IMR-90 (cell line): Measurements from ENCODE around the gene JAKMIP2. TPM values are rescaled to one million over a fixed set of nuclear protein-coding genes. Genes with fewer than 3 reads are reported as not detected.

Source experiments
- ATAC-seq: fragments of 200-7000 bp; cut with Tn5 transposase; 2 replicates; pipeline ENCODE4 v1.9.1; 2020; ENCODE audit warnings: low read depth, mild to moderate bottlenecking, moderate library complexity
- BruUV-seq: library from RNA; stranded (reverse); fragments of 400-500 nt; replicated peaks from 2 replicates; lab custom pipeline; 2021; lab: Mats Ljungman, UMichigan
- CTCF ChIA-PET: fragments of 300-600 bp; formaldehyde crosslinking; extraction: SDS; loops from one replicate; lab custom pipeline; 2021; ENCODE audit warnings: antibody characterized with exemption; lab: Yijun Ruan, JAX
- POLR2A ChIA-PET: fragments of 300-600 bp; sonication (Branson Sonifier 250); formaldehyde crosslinking; loops from one replicate; lab custom pipeline; 2022; ENCODE audit warnings: antibody characterized with exemption; ENCODE audit not compliant: unreplicated experiment; lab: Charles Lee
- DNase-seq: peaks from one replicate; pipeline ENCODE4 v3.0.0; 2013
- H2AFZ ChIP-seq: replicated peaks from 2 replicates; pipeline ENCODE3; 2013; ENCODE audit warnings: low read length, mild to moderate bottlenecking; ENCODE audit not compliant: poor library complexity
- H2AK5ac ChIP-seq: 2 replicates; pipeline ENCODE4 v1.6.1; 2013; ENCODE audit warnings: low read depth, low read length, inconsistent platforms
- H2AK9ac ChIP-seq: replicated peaks from 2 replicates; pipeline ENCODE3; 2013; ENCODE audit warnings: mild to moderate bottlenecking, low read depth, low read length, moderate library complexity; ENCODE audit not compliant: poor library complexity
- H2BK120ac ChIP-seq: 2 replicates; pipeline ENCODE4 v1.6.1; 2013; ENCODE audit warnings: low read depth, low read length, inconsistent platforms
- H2BK15ac ChIP-seq: 3 replicates; pipeline ENCODE4 v1.6.1; 2013; ENCODE audit warnings: low read depth, low read length, inconsistent platforms
- H2BK20ac ChIP-seq: 2 replicates; pipeline ENCODE4 v1.6.1; 2013; ENCODE audit warnings: low read depth, mild to moderate bottlenecking, inconsistent platforms, low read length, moderate library complexity
- H2BK5ac ChIP-seq: 2 replicates; pipeline ENCODE4 v1.6.1; 2013; ENCODE audit warnings: mild to moderate bottlenecking, low read depth, low read length, inconsistent platforms; ENCODE audit not compliant: poor library complexity, severe bottlenecking
- H3K14ac ChIP-seq: replicated peaks from 2 replicates; pipeline ENCODE4 v1.6.1; 2013; ENCODE audit warnings: low read depth, low read length, inconsistent platforms
- H3K18ac ChIP-seq: 2 replicates; pipeline ENCODE4 v1.6.1; 2013; ENCODE audit warnings: low read depth, low read length, control low read depth
- H3K23ac ChIP-seq: 2 replicates; pipeline ENCODE4 v1.6.1; 2013; ENCODE audit warnings: low read depth, low read length, inconsistent platforms
- H3K27ac ChIP-seq: 2 replicates; pipeline ENCODE4 v1.5.1; 2013; ENCODE audit warnings: mild to moderate bottlenecking, control low read depth, low read length; ENCODE audit not compliant: insufficient read depth
- H3K27me3 ChIP-seq: 2 replicates; pipeline ENCODE4 v1.6.1; 2013; ENCODE audit warnings: low read length; ENCODE audit not compliant: control insufficient read depth, insufficient read depth
- H3K36me3 ChIP-seq: 2 replicates; pipeline ENCODE4 v1.6.1; 2013; ENCODE audit warnings: low read length, mixed read lengths; ENCODE audit not compliant: control insufficient read depth, insufficient read depth
- H3K4ac ChIP-seq: 2 replicates; pipeline ENCODE4 v1.6.1; 2013; ENCODE audit warnings: low read depth, low read length, inconsistent platforms
- H3K4me1 ChIP-seq: 2 replicates; pipeline ENCODE4 v1.6.1; 2013; ENCODE audit warnings: low read length, mixed read lengths; ENCODE audit not compliant: control insufficient read depth, insufficient read depth
- H3K4me2 ChIP-seq: 2 replicates; pipeline ENCODE4 v1.6.1; 2013; ENCODE audit warnings: low read depth, mild to moderate bottlenecking, control low read depth, low read length, moderate library complexity
- H3K4me3 ChIP-seq: 2 replicates; pipeline ENCODE4 v1.5.1; 2013; ENCODE audit warnings: low read depth, mild to moderate bottlenecking, control low read depth, low read length, moderate library complexity; ENCODE audit not compliant: insufficient read depth
- H3K56ac ChIP-seq: 2 replicates; pipeline ENCODE4 v1.6.1; 2013; ENCODE audit warnings: low read length, inconsistent platforms; ENCODE audit not compliant: insufficient read depth; ENCODE audit errors: extremely low read depth
- H3K79me1 ChIP-seq, 2 experiments: 2 replicates each; pipeline ENCODE4 v1.6.1; 2013; ENCODE audit warnings: low read length in 2 of 2, inconsistent platforms in 1 of 2, low read depth in 1 of 2
- H3K9ac ChIP-seq: 2 replicates; pipeline ENCODE4 v1.6.1; 2013; ENCODE audit warnings: low read depth, low read length, control low read depth
- H3K9me1 ChIP-seq: 2 replicates; pipeline ENCODE4 v1.6.1; 2013; ENCODE audit warnings: low read length, inconsistent platforms; ENCODE audit not compliant: insufficient read depth
- H3K9me3 ChIP-seq: 2 replicates; pipeline ENCODE4 v1.6.1; 2013; ENCODE audit warnings: low read length; ENCODE audit not compliant: control insufficient read depth, insufficient read depth
- H4K20me1 ChIP-seq: 2 replicates; pipeline ENCODE4 v1.6.1; 2013; ENCODE audit warnings: low read length, inconsistent platforms; ENCODE audit not compliant: insufficient read depth
- H4K5ac ChIP-seq: 2 replicates; pipeline ENCODE4 v1.6.1; 2013; ENCODE audit warnings: mild to moderate bottlenecking, low read depth, low read length, control low read depth
- H4K8ac ChIP-seq, 2 experiments: 2 replicates each; pipeline ENCODE4 v1.6.1; 2013; ENCODE audit warnings: low read depth in 2 of 2, low read length in 2 of 2, control low read depth in 1 of 2, inconsistent platforms in 1 of 2
- H4K91ac ChIP-seq: 2 replicates; pipeline ENCODE4 v1.6.1; 2013; ENCODE audit warnings: low read depth, low read length, inconsistent platforms; ENCODE audit not compliant: insufficient read depth
- BHLHE40 ChIP-seq: fragments of 150-350 bp; IDR thresholded peaks from 2 replicates; pipeline ENCODE4 v1.6.1; 2016; ENCODE audit warnings: mild to moderate bottlenecking, low read depth, low read length
- CEBPB ChIP-seq: IDR thresholded peaks from 2 replicates; pipeline ENCODE4 v1.6.1; 2012; ENCODE audit warnings: low read depth, low read length, improper control_type of control experiment
- CHD1 ChIP-seq: IDR thresholded peaks from 2 replicates; pipeline ENCODE4 v1.6.1; 2012; ENCODE audit warnings: low read depth, low read length, improper control_type of control experiment
- FOS ChIP-seq: fragments of 150-350 bp; IDR thresholded peaks from 2 replicates; pipeline ENCODE4 v1.6.1; 2016; ENCODE audit warnings: low read depth, low read length
- MAFK ChIP-seq: IDR thresholded peaks from 2 replicates; pipeline ENCODE4 v1.6.1; 2012; ENCODE audit warnings: low read depth, low read length, improper control_type of control experiment
- MXI1 ChIP-seq: IDR thresholded peaks from 2 replicates; pipeline ENCODE4 v1.6.1; 2012; ENCODE audit warnings: low read depth, mild to moderate bottlenecking, low read length, moderate library complexity, borderline replicate concordance
- NFE2L2 ChIP-seq: fragments of 150-350 bp; IDR thresholded peaks from 2 replicates; pipeline ENCODE4 v1.6.1; 2016; ENCODE audit warnings: low read depth, mild to moderate bottlenecking, low read length
- POLR2A ChIP-seq: IDR thresholded peaks from 2 replicates; pipeline ENCODE4 v1.6.1; 2012; ENCODE audit warnings: mild to moderate bottlenecking, low read depth, low read length
- RAD21 ChIP-seq: IDR thresholded peaks from 2 replicates; pipeline ENCODE4 v1.6.1; 2012; ENCODE audit warnings: low read length, improper control_type of control experiment
- RCOR1 ChIP-seq: IDR thresholded peaks from 2 replicates; pipeline ENCODE4 v1.6.1; 2012; ENCODE audit warnings: mild to moderate bottlenecking, low read length, improper control_type of control experiment; ENCODE audit not compliant: insufficient replicate concordance
- WGBS, 2 experiments: methylation state at CpG; one replicate each; pipeline versions ENCODE4 v1.1.5 to v1.1.7; 2013; ENCODE audit warnings: missing lambda C conversion rate in 2 of 2; ENCODE audit not compliant: insufficient read length in 1 of 2; ENCODE audit errors: extremely low coverage in 2 of 2; 5-methylcytosine and 5-hydroxymethylcytosine counted together
- dilution Hi-C: fragments of 300-500 bp; cut with HindIII; formaldehyde crosslinking; loops from one replicate; pipeline ENCODE4 v1.14.3; 2018; ENCODE audit warnings: low sequenced_read_pairs; ENCODE audit not compliant: unreplicated experiment
- in situ Hi-C: fragments of 300-500 bp; cut with MboI; formaldehyde crosslinking; loops from 3 replicates; pipeline ENCODE4 v1.14.3; 2019; ENCODE audit warnings: low sequenced_read_pairs, inconsistent platforms, mixed read lengths
- intact Hi-C: fragments of 100-400 bp; cut with micrococcal nuclease; formaldehyde crosslinking; loops from 2 replicates; pipeline ENCODE4 v1.10.0; 2022
- polyA plus RNA-seq, 3 experiments: library from polyadenylated mRNA; depleted of rRNA; stranded (reverse); fragments of >200 nt; gene quantifications; 2 replicates each; pipeline ENCODE4 v1.2.3, GENCODE V29; 2012; ENCODE audit warnings: low replicate concordance in 1 of 3
- total RNA-seq: library from RNA; depleted of rRNA; stranded (reverse); fragments of >200 nt; gene quantifications from 2 replicates; pipeline ENCODE4 v1.2.3, GENCODE V29; 2012
- TF ChIP-seq, protein P1 (sequence below): conservative IDR thresholded peaks from 2 replicates; pipeline ENCODE4 v1.5.1; 2012; ENCODE audit warnings: mild to moderate bottlenecking, low read depth, low read length, improper control_type of control experiment
- TF ChIP-seq, protein P2 (sequence below): fragments of 150-350 bp; IDR thresholded peaks from 2 replicates; pipeline ENCODE4 v1.6.1; 2016; ENCODE audit warnings: low read depth, mild to moderate bottlenecking, low read length, moderate library complexity, borderline replicate concordance

Gene JAKMIP2
- total and polyA plus RNA-seq, 2 of the 4 experiments (the other 2 are of a cell fraction): under 0.01 TPM; not detected in 1

DNA sequence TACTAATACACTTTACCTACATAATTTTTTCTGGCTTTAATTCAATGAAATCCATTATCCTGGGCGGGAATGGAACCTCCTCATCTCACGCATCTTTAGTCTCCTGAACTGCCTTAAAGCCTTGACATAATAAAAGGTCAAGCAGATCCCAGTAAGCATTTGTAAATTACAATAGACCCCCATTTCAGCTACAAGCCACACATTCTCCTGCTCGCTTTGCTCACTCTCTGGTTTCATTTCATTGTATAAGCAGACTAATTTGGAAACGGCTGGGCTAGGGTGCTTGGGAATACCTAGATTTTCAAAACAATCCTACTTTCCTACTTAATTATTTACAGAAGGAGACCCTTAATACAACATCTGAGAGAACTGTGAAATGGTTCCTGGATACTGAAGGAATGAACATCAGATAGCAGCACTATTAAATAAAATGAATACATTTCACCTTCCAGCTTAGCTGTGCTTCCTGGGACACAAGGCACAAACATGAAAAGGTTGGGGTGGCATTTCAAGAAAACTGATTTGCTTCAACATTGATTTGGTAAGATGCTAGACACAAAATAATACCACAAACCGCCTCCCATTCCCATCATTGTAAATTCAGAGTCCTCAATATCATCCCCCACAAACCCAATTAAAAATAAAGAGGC, 1.5 kb downstream of the JAKMIP2 start:
- ChIA-PET CTCF (no interaction called here), POLR2A (no interaction called here)
- Histone ChIP-seq H4K8ac (no peak overlapping the region), H3K4ac (no peak overlapping the region), H2BK20ac (no peak overlapping the region), H3K4me2 (no peak overlapping the region), H3K4me3 (no peak overlapping the region), H2AK5ac (no peak overlapping the region), H3K9me3 (no peaks in the 10 kb centered on the region), H4K20me1 (no peaks in the 10 kb centered on the region), H3K9ac (no peak overlapping the region), H3K23ac (no peak overlapping the region), H3K56ac (no peak overlapping the region), H2AK9ac (no peak overlapping the region), H2BK120ac (no peak overlapping the region), H3K9me1 (no peaks in the 10 kb centered on the region), H3K14ac (no peak overlapping the region), H2AFZ (no peak overlapping the region), H2BK15ac (no peak overlapping the region), H2BK5ac (no peak overlapping the region), H3K18ac (no peak overlapping the region), H3K27me3 (no peaks in the 10 kb centered on the region), H3K4me1 (no peaks in the 10 kb centered on the region), H4K5ac (no peak overlapping the region), H3K79me1 (no peaks in the 10 kb centered on the region), H4K91ac (no peak overlapping the region), H3K36me3 (no peaks in the 10 kb centered on the region), H3K27ac (no peak overlapping the region)
- TF ChIP-seq, protein P1, sequence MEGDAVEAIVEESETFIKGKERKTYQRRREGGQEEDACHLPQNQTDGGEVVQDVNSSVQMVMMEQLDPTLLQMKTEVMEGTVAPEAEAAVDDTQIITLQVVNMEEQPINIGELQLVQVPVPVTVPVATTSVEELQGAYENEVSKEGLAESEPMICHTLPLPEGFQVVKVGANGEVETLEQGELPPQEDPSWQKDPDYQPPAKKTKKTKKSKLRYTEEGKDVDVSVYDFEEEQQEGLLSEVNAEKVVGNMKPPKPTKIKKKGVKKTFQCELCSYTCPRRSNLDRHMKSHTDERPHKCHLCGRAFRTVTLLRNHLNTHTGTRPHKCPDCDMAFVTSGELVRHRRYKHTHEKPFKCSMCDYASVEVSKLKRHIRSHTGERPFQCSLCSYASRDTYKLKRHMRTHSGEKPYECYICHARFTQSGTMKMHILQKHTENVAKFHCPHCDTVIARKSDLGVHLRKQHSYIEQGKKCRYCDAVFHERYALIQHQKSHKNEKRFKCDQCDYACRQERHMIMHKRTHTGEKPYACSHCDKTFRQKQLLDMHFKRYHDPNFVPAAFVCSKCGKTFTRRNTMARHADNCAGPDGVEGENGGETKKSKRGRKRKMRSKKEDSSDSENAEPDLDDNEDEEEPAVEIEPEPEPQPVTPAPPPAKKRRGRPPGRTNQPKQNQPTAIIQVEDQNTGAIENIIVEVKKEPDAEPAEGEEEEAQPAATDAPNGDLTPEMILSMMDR: no peak
- no peak for TF ChIP-seq CHD1
- TF ChIP-seq CEBPB: no peak
- no peak for TF ChIP-seq RAD21
- TF ChIP-seq NFE2L2: no peak
- TF ChIP-seq MAFK: no peak
- no peak for TF ChIP-seq RCOR1
- TF ChIP-seq MXI1: no peak
- TF ChIP-seq, protein P2, sequence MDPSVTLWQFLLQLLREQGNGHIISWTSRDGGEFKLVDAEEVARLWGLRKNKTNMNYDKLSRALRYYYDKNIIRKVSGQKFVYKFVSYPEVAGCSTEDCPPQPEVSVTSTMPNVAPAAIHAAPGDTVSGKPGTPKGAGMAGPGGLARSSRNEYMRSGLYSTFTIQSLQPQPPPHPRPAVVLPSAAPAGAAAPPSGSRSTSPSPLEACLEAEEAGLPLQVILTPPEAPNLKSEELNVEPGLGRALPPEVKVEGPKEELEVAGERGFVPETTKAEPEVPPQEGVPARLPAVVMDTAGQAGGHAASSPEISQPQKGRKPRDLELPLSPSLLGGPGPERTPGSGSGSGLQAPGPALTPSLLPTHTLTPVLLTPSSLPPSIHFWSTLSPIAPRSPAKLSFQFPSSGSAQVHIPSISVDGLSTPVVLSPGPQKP: no peak
- no peak for TF ChIP-seq POLR2A
- TF ChIP-seq BHLHE40: no peak
- no peak for TF ChIP-seq FOS
- dilution Hi-C loops (no loop called here), in situ Hi-C loops (no loop called here), intact Hi-C loops (loop anchor here (5.0 kb wide), 1 partner anchor 69 kb away; no protein-coding TSS in a partner anchor)
- no CpG with 5 or more reads among the region's 5 CpGs for WGBS, 2 experiments
- BruUV-seq: no TSS peak
- ATAC-seq: no peak
- DNase-seq: no peak
